Fibroblast of pulmonary artery (primary cell): Measurements from ENCODE around the gene CEP85L.

Source experiments
- DNase-seq: peaks from one replicate; pipeline ENCODE4 v3.0.0-alpha.2; 2010; ENCODE audit warnings: low read depth
- H3K4me3 ChIP-seq: replicated peaks from 2 replicates; pipeline ENCODE4 v1.5.1; 2011; ENCODE audit warnings: low read depth, mild to moderate bottlenecking, control low read depth, low read length, moderate library complexity
- TF ChIP-seq, protein P1 (sequence below): IDR thresholded peaks from 2 replicates; pipeline ENCODE4 v1.5.1; 2011; ENCODE audit warnings: mild to moderate bottlenecking, control low read depth, low read length, inconsistent platforms; ENCODE audit errors: missing control alignments

Gene CEP85L

DNA sequence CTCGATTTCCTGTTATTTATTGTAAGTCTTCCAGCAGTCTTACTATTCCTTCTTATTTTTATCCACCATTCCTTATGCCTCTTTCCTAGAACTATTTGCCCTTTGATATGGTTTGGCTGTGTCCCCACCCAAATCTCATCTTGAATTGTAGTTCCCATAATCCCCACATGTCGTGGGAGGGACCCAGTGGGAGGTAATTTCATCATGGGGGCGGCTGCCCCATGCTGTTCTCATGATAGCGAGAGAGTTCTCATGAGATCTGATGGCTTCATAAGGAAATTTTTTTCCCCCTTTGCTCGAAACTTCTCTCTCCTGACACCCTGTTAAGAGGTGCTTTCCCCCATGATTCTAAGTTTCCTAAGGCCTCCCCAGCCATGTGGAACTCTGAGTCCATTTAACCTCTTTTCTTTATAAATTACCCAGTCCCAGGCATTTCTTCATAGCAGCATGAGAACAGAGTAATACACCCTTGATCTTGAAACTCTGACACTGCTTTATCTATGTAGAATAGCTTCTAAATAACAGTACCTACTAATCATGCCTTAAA is 54.5 kb downstream of the CEP85L start:
- DNase-seq: no peak
- TF ChIP-seq, protein P1, sequence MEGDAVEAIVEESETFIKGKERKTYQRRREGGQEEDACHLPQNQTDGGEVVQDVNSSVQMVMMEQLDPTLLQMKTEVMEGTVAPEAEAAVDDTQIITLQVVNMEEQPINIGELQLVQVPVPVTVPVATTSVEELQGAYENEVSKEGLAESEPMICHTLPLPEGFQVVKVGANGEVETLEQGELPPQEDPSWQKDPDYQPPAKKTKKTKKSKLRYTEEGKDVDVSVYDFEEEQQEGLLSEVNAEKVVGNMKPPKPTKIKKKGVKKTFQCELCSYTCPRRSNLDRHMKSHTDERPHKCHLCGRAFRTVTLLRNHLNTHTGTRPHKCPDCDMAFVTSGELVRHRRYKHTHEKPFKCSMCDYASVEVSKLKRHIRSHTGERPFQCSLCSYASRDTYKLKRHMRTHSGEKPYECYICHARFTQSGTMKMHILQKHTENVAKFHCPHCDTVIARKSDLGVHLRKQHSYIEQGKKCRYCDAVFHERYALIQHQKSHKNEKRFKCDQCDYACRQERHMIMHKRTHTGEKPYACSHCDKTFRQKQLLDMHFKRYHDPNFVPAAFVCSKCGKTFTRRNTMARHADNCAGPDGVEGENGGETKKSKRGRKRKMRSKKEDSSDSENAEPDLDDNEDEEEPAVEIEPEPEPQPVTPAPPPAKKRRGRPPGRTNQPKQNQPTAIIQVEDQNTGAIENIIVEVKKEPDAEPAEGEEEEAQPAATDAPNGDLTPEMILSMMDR: no peak
- H3K4me3 ChIP-seq: no peak overlapping the region

DNA sequence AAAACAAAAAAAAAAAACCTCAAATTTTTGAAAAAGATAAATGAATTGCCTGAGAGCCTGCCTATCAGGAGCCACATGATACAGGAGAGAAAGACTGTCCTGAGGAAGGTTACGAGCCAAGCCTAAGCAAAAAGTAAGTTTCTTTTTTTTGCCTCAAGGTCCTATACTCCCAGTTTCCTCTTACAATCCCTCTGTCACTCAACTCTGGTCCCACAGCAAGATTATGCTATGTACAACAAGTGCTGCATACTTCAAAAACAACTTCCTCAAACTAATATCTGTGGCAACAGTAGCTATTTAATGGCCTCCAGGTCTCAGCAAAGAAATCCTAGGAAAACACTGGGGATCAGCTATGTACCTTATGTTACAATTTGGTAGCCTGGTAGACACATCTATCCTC is 56.5 kb downstream of the CEP85L start:
- no peak for DNase-seq
- TF ChIP-seq, protein P1: no peak
- H3K4me3 ChIP-seq: no peak overlapping the region

DNA sequence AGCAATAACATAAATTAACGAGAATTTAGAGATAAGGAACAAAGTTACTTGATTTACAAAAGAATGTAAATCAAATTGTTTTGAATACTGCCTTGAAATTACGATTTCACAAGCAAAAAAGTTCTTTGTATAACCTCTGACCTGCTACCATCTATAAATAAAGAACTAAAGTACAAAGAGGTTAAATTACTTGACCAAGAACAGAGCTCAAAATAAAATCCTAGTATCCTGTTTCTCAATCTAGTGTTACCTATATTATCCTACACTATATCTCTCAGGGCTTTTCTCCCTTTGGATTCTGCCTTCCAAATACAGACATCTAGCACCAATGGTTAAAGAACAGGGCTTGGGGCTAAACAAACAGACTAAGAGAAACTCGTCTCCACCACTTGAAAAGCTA is 59.5 kb downstream of the CEP85L start:
- no peak for DNase-seq

DNA sequence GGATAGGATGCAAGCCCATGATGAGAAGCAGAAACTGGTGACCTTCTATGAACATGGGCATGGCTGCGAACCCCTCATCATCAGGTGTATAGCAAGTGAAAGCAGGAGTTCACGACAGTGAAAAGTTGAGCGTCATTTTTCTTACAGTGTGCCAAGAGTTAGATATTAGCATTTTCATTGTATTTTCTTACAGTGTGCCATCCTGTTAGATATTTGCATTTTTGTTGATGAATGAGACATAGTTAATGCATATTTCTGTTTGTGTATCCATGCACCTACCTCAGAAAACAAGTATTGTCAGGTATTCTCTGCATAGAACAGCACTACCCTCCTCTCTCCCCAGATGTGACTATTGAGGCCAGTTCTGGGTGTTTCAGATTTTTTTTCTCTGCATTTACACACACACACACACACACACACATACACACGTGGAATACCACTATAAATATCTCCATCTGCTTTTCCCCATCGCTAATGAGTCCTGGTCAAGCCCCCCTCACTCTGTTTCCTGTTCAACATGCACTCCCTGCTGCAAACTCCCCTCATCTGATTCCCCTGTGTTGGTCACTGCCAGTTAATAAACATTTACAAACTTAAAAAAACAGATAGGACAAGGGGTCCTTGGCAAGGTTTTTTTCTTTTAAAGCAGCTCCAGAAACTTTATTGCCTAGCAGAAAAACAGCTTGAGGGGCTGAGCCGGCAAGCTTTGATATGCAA is 61.6 kb downstream of the CEP85L start:
- no peak for DNase-seq
- TF ChIP-seq, protein P1: no peak
- no peak overlapping the region for H3K4me3 ChIP-seq

More for the DNA sequence above, 59.5 kb downstream of the CEP85L start:
- no peak overlapping the region for H3K4me3 ChIP-seq
- TF ChIP-seq, protein P1: no peak

DNA sequence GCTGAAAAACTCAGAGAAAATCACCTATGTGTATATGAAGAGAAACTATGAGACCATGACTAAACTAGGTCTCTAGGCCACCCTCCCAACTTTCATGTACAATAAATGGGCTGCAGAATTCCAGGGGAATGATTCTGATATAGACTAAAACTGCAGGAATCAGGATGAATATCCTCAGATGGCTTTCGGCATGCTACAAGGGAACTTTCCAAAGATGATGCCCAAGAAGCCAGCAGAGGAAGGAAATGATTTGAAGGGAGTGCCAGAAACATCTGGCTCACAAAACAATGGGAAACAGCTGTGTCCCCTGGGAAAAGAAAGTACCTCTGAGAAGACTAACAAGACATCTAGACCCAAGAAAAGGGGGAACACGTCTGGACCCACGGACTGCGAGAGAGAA is 62.2 kb downstream of the CEP85L start:
- H3K4me3 ChIP-seq: no peak overlapping the region
- DNase-seq: peak; percentile 38
- TF ChIP-seq, protein P1: no peak

DNA sequence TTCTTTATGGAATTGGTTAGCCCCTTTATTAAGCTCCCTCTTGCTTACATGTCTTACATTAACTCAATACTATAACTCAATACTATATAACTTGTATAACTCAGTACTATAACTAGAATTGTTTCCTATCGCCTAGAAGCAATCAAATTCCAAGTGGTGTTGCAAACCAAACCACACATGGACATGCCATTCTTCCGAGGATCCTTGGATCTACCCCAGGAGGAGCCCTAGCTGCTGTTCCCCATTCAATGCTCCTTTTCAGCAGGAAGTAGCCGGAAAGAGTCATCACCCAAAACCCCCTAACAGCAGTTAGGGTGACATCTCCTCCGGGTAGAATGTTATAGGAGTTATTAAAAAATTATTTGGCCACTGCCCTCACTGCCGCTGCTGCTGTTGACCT is 62.8 kb downstream of the CEP85L start:
- peak; percentile 16 for DNase-seq
- TF ChIP-seq, protein P1: no peak
- no peak overlapping the region for H3K4me3 ChIP-seq
